Measurements from ENCODE around the gene ARHGAP12.
A peak's percentile ranks its signal among the peaks of the same experiment; 100 is the strongest.
"Not testable (repeated sequence)": the region's sequence is repeated elsewhere in the genome, so short reads cannot be mapped to it uniquely, and the experiment has no call there.

The ARHGAP12 gene

DNA sequence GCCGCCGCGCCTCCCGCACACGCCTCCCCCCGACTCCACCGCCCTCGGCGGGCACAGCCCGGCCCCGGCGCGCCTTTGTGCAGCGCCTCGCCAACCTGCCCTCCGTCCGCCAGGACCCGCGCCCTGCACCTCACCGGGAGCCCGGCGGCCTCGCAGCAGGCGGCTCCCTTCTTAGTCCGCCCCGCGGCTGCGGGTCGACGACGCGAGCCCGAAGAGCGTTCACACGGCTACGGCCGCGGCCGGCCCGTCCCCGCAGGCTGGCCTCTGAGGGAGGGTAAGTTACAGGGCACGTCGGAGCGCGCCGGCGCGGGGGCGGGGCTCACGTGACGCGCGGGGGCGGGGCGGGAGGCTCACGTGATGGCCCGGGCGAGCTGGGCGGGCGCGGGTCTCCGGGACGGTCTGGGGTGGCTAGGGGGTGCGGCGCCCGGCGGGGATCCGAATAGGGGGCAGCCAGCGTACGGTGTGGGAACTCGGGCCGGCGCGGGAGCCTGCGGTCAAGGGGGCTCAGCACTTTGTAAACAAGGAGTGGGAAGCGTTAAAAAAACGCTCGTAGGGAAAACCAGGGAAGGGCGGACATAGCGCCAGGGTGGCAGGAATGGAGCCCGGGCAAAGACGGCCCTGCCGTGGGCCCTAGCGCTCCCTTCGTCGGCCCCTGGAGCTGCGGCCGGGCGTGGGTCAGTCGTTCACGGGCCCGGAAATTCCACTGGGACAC, at the start of gene ARHGAP12:
Gene ARHGAP12 (minus strand): TSS at position 283 of the 712 bp plus-strand sequence. CDS start 19,976 bp downstream, outside the sequence.
- peak; percentile 45 for TF ChIP-seq POLR2A (IDR thresholded peaks at IDR 0.05; ENCODE audit: low read length)
- no peak for TF ChIP-seq GATA1 (IDR thresholded peaks at IDR 0.05; ENCODE audit: low read depth, low read length)
- DNase-seq: peak; percentile 90 to 94

GRCh38 chr10:31978156-31978483, 49.5 kb upstream of the ARHGAP12 start:
- TF ChIP-seq GATA1 (IDR thresholded peaks at IDR 0.05; ENCODE audit: low read depth, low read length) (no peak), POLR2A (IDR thresholded peaks at IDR 0.05; ENCODE audit: low read length) (no peak)
- DNase-seq: no peak

DNA sequence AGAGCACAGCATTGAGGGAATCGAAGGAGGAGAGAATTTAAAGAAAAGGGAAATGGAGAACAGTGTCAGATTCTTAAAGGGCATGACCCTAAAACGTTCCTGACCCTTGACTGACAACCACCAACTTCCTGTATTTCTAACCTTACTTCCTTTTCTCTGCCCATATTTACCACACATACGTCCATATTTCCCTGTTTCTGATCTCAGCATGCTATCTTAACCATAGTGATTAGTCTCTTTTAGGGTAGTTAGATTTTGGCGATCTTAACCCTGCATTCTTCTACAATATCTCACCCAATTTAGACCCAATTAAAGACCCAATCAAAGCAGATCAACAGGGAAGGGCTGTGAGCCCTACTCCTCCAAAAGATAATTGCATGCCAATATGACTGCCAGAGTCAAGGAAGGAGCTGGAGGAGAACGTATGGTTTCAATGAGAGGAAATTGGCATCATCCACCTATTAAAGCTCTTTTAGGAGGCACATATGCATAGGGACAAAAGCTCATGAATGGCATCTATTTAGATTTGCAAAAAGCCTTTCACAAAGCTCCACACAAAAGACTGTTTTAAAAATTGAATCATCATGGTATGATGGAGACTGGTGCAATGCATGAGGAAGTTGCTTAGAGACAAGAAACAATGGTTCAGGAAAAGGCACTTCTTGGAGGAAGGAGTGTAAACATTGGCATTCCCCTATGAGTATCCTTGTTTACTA, 49.0 kb upstream of the ARHGAP12 start:
- no peak for DNase-seq
- no peak for TF ChIP-seq POLR2A (IDR thresholded peaks at IDR 0.05; ENCODE audit: low read length)
- no peak for TF ChIP-seq GATA1 (IDR thresholded peaks at IDR 0.05; ENCODE audit: low read depth, low read length)

GRCh38 chr10:31975157-31975765, 46.6 kb upstream of the ARHGAP12 start:
- TF ChIP-seq POLR2A (IDR thresholded peaks at IDR 0.05; ENCODE audit: low read length): no peak
- no peak for TF ChIP-seq GATA1 (IDR thresholded peaks at IDR 0.05; ENCODE audit: low read depth, low read length)
- DNase-seq: no peak

DNA sequence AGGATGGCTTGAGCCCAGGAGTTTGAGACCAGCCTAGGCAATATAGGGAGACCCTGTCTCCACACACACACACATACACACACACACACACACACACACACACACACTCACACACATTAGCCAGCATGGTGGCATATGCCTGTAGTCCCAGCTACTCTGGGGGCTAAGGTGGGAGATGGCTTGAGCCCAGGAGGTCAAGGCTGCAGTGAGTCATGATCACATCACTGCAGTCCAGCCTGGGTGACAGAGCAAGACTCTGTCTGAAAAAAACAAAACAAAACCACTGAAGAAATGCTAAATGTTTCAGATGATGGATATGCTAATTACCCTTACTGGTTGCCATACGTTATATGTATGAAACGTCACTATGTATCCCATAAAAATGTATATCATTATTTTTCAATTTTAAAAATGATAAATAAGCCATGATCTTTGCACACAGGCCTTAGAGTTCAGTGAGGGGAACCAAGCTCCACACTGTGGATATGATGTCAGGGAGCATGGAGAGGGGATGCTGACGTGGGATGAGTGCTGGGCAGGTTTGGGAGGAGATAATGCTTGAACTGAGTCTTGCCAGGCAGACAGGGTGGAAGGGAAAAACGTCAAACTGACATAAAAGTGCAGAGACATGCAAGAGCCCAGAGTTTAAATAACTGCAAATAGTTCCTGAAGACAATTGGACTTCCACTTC, 45.9 kb upstream of the ARHGAP12 start:
- no peak for DNase-seq
- TF ChIP-seq GATA1 (IDR thresholded peaks at IDR 0.05; ENCODE audit: low read depth, low read length): no peak

- peak; percentile 36 to 86 for DNase-seq
- no peak for TF ChIP-seq POLR2A (IDR thresholded peaks at IDR 0.05; ENCODE audit: low read length)
- TF ChIP-seq GATA1 (IDR thresholded peaks at IDR 0.05; ENCODE audit: low read depth, low read length): no peak
Observed at GRCh38 chr10:31972519-31973041, 43.9 kb upstream of the ARHGAP12 start.

DNA sequence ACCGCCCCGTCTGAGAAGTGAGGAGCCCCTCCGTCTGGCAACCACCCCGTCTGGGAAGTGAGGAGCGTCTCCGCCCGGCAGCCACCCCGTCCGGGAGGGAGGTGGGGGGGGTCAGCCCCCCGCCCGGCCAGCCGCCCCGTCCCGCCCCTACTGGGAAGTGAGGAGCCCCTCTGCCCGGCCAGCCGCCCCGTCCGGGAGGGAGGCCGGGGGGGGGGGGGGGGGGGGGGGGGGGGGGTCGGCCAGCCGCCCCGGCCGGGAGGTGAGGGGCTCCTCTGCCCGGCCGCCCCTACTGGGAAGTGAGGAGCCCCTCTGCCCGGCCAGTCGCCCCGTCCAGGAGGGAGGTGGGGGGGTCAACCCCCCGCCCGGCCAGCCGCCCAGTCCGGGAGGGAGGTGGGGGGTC, 41.2 kb upstream of the ARHGAP12 start:
- not testable (repeated sequence) for DNase-seq

DNA sequence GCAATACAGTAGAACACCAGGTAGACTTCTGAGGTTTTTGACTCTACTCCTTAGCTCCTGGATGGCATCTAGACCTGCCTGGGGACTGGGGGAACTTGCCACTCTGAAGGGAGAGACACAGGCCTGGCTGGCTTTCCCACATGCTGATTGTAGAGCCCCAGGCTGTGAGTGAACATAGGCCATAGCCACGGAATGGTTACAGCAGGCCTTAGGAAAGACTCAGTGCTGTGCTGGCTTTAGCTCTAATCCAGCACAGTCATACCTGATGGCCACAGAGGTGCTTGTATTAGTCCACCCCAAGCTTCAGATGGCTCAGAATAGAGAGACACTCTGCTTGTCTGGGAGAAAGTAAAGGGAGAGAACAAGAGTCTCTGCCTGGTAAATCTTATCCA, 35.0 kb upstream of the ARHGAP12 start:
- TF ChIP-seq GATA1 (IDR thresholded peaks at IDR 0.05; ENCODE audit: low read depth, low read length) (no peak), POLR2A (IDR thresholded peaks at IDR 0.05; ENCODE audit: low read length) (no peak)

GRCh38 chr10:31962826-31963588, 34.4 kb upstream of the ARHGAP12 start:
- TF ChIP-seq POLR2A (IDR thresholded peaks at IDR 0.05; ENCODE audit: low read length) (no peak), GATA1 (IDR thresholded peaks at IDR 0.05; ENCODE audit: low read depth, low read length) (no peak)
- no peak for DNase-seq

More for the DNA sequence above, 35.0 kb upstream of the ARHGAP12 start:
- DNase-seq: no peak

DNA sequence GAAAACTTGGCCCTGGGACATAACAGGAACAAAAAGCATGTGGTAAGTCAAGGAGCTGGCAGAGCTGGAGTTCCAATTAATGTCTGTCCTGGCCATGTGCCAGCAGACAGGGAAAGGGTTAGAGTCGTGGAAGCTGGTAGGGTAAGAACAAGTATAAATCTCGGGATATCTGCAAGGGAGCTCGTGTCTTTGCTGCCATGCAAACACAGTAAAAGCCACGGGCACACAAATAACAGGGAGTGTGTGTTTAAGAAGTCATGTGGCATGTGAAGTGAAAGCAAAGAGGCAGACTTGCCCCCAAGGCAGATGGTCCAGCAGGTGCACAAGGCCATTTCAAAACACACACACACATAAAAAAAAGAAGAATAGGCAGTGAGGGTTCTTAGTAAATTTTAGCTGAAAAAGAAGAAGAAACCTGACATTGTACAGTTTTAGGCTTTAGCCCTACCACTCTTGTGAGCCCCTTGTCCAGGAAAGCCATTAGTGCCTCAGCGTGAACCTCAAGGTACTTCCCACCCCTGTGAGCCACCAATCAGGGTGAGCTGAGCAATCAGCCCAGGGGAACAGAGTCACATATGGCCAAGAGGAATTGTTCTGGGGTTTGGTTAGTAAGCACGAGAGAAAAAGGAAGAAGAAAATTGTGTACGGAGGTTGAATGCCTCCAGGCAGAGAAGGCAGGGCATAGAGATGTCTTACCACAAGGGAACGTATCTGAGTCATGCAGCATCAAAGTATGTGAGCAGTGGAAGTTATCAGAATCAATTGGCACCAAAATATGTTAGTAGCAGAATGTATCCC, 32.8 kb upstream of the ARHGAP12 start:
- TF ChIP-seq GATA1 (IDR thresholded peaks at IDR 0.05; ENCODE audit: low read depth, low read length) (no peak), POLR2A (IDR thresholded peaks at IDR 0.05; ENCODE audit: low read length) (no peak)
- peak in 1 of 2 experiments; percentile 9 for DNase-seq

GRCh38 chr10:31959461-31960173, 31.0 kb upstream of the ARHGAP12 start:
- TF ChIP-seq GATA1 (IDR thresholded peaks at IDR 0.05; ENCODE audit: low read depth, low read length) (no peak), POLR2A (IDR thresholded peaks at IDR 0.05; ENCODE audit: low read length) (no peak)
- no peak for DNase-seq

DNA sequence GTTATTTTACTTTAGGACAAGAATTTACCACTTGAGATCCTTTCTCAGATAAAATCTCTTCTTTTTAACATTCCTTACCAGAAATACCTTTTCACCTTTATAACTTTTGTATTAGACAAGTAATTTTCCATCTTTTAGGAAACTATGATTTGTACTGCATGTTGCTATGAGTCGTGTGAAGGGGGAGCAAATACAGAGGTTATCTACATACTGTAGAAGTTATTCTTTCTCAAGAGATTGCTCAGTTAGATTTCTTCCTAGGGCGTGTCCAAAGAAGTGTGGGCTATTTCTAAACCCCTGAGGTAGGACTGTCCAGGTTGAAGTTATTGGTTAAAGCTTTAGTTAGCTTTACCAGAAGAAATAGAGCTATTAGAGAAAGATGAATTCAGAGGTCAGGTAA, 30.2 kb upstream of the ARHGAP12 start:
- no peak for DNase-seq

More for the DNA sequence above, 30.2 kb upstream of the ARHGAP12 start:
- TF ChIP-seq GATA1 (IDR thresholded peaks at IDR 0.05; ENCODE audit: low read depth, low read length) (no peak), POLR2A (IDR thresholded peaks at IDR 0.05; ENCODE audit: low read length) (no peak)
